GM06990 (cell line): Measurements from ENCODE around the gene SLC5A9.
A peak's percentile ranks its signal among the peaks of the same experiment; 100 is the strongest.

Experiments
- DNase-seq: peaks from one replicate; pipeline ENCODE4 v3.0.0-alpha.2; 2011; ENCODE audit not compliant: insufficient read length; ENCODE audit errors: extremely low read depth
- H3K27me3 ChIP-seq: replicated peaks from 2 replicates; pipeline ENCODE4 v1.6.0; 2011; ENCODE audit warnings: low read length; ENCODE audit not compliant: control insufficient read depth, insufficient read depth
- H3K36me3 ChIP-seq: 2 replicates; pipeline ENCODE4 v1.5.1; 2011; ENCODE audit warnings: low read length; ENCODE audit not compliant: control insufficient read depth, insufficient read depth
- H3K4me3 ChIP-seq: replicated peaks from 2 replicates; pipeline ENCODE4 v1.5.1; 2011; ENCODE audit warnings: low read depth, mild to moderate bottlenecking, control low read depth, low read length
- TF ChIP-seq, protein P1 (sequence below): IDR thresholded peaks from 2 replicates; pipeline ENCODE4 v1.5.1; 2011; ENCODE audit warnings: low read length, control low read depth, mild to moderate bottlenecking, inconsistent platforms; ENCODE audit not compliant: insufficient read depth, poor library complexity, severe bottlenecking

Gene SLC5A9

DNA sequence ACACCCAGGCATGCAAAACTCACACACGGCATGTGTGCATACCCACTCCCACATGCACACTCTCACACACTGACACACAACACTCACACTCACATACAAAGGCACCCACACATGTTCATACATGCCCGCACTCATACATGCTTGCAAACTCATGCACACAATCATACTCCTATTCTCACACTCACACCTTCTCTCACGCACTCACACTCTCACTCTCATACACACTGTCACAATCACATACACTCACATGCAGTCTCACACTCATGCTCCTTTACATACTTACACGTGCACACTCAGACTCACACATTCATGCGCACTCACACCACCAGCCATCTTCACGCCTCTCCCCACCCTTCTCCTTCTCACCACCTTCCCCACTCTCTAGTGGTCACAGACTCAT, 3.1 kb downstream of the SLC5A9 start:
- TF ChIP-seq, protein P1, sequence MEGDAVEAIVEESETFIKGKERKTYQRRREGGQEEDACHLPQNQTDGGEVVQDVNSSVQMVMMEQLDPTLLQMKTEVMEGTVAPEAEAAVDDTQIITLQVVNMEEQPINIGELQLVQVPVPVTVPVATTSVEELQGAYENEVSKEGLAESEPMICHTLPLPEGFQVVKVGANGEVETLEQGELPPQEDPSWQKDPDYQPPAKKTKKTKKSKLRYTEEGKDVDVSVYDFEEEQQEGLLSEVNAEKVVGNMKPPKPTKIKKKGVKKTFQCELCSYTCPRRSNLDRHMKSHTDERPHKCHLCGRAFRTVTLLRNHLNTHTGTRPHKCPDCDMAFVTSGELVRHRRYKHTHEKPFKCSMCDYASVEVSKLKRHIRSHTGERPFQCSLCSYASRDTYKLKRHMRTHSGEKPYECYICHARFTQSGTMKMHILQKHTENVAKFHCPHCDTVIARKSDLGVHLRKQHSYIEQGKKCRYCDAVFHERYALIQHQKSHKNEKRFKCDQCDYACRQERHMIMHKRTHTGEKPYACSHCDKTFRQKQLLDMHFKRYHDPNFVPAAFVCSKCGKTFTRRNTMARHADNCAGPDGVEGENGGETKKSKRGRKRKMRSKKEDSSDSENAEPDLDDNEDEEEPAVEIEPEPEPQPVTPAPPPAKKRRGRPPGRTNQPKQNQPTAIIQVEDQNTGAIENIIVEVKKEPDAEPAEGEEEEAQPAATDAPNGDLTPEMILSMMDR = no peak
- no peaks in the 10 kb centered on the region; the same call in 1 of the 2 replicates for H3K27me3 ChIP-seq
- H3K36me3 ChIP-seq = no peaks in the 10 kb centered on the region
- DNase-seq = no peak
- H3K4me3 ChIP-seq = no peak overlapping the region

DNA sequence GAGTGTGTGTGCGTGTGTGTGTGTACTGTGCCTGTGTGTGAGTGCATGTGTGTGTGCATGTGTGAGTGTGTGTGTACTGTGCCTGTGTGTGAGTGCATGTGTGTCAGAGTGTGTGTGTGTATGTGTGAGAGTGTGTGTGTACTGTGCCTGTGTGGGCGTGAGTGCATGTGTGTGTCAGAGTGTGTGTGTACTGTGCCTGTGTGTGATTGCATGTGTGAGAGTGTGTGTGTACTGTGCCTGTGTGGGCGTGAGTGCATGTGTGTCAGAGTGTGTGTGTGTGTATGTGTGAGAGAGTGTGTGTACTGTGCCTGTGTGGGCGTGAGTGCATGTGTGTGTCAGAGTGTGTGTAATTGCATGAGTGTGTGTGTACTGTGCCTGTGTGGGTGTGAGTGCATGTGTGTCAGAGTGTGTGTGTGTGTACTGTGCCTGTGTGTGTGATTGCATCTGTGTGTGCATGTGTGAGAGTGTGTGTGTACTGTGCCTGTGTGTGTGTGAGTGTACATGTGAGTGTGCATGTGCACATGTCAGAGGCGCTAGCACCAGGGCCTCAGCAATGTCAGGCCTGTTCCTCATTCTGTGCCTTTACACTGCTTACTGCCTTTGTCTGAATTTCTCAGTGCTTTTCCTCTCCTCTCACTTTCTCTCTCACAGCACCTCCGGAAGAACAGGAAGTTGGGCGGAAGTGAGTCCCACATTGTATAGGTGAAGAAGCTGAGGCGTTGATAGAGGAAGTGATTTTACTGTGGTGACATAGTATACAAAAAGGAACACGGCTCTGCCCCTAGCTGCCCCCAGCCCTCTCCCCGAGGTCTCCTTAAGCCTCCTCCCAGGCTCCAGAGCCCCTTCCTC, 4.9 kb downstream of the SLC5A9 start:
- DNase-seq = no peak
- no peak overlapping the region for H3K4me3 ChIP-seq
- TF ChIP-seq, protein P1 = no peak

DNA sequence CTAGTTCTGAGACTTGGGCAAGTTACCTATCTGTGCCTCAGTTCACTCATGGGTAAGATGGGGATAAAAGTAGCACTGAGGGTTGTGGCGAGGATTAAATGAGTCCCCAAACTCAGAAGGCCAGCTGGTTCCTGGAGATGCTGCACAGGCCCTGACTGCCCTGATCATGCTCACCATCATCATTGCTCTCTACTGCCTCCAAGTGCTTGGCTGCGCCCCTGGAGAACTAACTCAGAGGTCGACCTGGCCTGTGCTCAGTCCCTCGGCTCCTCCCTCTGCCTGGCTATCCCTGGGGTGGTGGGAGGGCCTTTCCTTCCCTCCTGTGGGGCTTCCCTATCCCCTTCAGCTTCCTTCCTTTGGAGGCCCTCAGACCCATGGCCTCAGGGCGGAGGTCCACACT, 5.6 kb downstream of the SLC5A9 start:
- TF ChIP-seq, protein P1 = peak; percentile 15
- DNase-seq = no peak
- no peaks in the 10 kb centered on the region for H3K36me3 ChIP-seq

More for the DNA sequence above, 4.9 kb downstream of the SLC5A9 start:
- Histone ChIP-seq H3K36me3 (no peaks in the 10 kb centered on the region), H3K27me3 (no peaks in the 10 kb centered on the region; the same call in 1 of the 2 replicates)

DNA sequence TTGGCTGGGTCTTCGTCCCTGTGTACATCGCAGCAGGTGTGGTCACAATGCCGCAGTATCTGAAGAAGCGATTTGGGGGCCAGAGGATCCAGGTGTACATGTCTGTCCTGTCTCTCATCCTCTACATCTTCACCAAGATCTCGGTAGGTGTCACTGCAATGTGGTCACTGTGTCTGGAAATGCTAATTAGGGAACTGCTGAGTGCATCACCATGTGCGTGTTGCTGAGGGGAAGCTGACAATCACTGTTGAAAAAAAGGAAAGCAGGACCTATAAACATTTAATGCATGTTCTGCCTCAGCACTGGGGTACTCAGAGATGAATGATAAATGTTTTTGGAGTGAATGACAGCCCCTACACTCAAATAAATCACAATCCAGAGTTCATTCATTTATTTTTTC, 6.8 kb downstream of the SLC5A9 start:
- TF ChIP-seq, protein P1 = no peak

More for the DNA sequence above, 5.6 kb downstream of the SLC5A9 start:
- Histone ChIP-seq H3K4me3 (no peak overlapping the region), H3K27me3 (no peaks in the 10 kb centered on the region; the same call in 1 of the 2 replicates)

DNA sequence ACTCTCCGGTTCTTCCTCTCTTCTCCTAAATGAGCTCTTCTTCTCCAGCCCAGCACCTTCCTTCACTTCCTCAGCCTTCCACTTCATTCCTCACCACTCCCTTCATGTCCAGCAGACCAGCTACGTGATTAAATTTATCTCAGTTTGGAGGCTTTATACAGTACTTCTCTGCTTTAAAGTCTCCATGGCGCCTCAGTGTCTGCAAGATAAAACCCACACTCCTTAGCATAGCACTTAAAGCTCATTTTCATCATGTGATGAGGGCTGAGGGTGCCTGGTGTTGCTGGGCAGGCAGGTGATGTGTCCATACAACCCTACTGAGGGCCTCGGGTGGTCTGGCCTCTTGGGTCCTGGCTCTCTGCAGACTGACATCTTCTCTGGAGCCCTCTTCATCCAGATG, 7.7 kb downstream of the SLC5A9 start:
- no peak for DNase-seq
- TF ChIP-seq, protein P1 = no peak
- no peaks in the 10 kb centered on the region for H3K36me3 ChIP-seq
- no peak overlapping the region for H3K4me3 ChIP-seq
- H3K27me3 ChIP-seq = no peaks in the 10 kb centered on the region

More for the DNA sequence above, 6.8 kb downstream of the SLC5A9 start:
- DNase-seq = no peak
- Histone ChIP-seq H3K36me3 (no peaks in the 10 kb centered on the region), H3K4me3 (no peak overlapping the region), H3K27me3 (no peaks in the 10 kb centered on the region)

DNA sequence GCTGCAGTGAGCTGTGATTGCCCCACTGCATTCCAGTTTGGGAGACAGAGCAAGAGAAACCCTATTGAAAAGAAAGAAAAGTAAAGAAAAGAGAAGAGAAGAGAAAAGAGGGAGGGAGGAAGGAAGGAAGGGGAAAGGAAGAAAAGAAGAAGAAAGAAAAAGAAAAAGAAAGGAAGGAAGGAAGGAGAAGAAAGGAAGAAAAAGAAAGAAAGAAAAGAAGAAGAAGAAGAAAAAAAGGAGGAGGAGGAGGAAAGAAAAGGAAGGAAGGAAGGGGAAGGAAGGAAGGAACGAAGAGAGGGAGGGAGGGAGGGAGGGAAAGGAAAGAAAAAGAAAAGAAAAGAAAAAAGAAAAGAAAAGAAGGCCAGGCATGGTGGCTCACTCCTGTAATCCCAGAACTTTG, 10.2 kb downstream of the SLC5A9 start:
- Histone ChIP-seq H3K36me3 (no peaks in the 10 kb centered on the region), H3K4me3 (no peak overlapping the region), H3K27me3 (no peaks in the 10 kb centered on the region)
- TF ChIP-seq, protein P1 = no peak
- DNase-seq = no peak
